Astrocyte of the spinal cord (primary cell): ENCODE data around the gene DUS1L.

Experiments used
- DNase-seq: peaks from one replicate; pipeline ENCODE4 v3.0.0; 2011; ENCODE audit warnings: low read depth, low spot score
- H3K4me3 ChIP-seq: 2 replicates; pipeline ENCODE4 v1.5.1; 2011; ENCODE audit warnings: low read depth, mild to moderate bottlenecking, low read length, moderate library complexity
- CTCF ChIP-seq: IDR thresholded peaks from 2 replicates; pipeline ENCODE4 v1.5.1; 2012; ENCODE audit warnings: low read depth, mild to moderate bottlenecking, low read length, inconsistent platforms
- in situ Hi-C: cut with HindIII; loops from 2 replicates; pipeline ENCODE4 v1.10.0; 2017; ENCODE audit warnings: low sequenced_read_pairs

DUS1L gene

GRCh38 chr17:82063424-82064415 is 1.9 kb downstream of the DUS1L start:
- H3K4me3 ChIP-seq, result no peak overlapping the region
- in situ Hi-C loops, result no loop called here

GRCh38 chr17:82062984-82063368 is 2.6 kb downstream of the DUS1L start:
- in situ Hi-C loops, result no loop called here
- no peak for DNase-seq
- TF ChIP-seq CTCF, result no peak
- no peak overlapping the region for H3K4me3 ChIP-seq

More at GRCh38 chr17:82063424-82064415, 1.9 kb downstream of the DUS1L start:
- TF ChIP-seq CTCF, result no peak
- DNase-seq, result no peak

- in situ Hi-C loops, result no loop called here
- TF ChIP-seq CTCF, result peak; percentile 6
- DNase-seq, result no peak
- H3K4me3 ChIP-seq, result no peak overlapping the region
Measured at GRCh38 chr17:82062076-82062983, 3.3 kb downstream of the DUS1L start.

- H3K4me3 ChIP-seq, result no peak overlapping the region
- no peak for DNase-seq
- no peak for TF ChIP-seq CTCF
- in situ Hi-C loops, result no loop called here
Measured at GRCh38 chr17:82061047-82061925, 4.3 kb downstream of the DUS1L start.

- in situ Hi-C loops, result no loop called here
- no peak for TF ChIP-seq CTCF
Measured at GRCh38 chr17:82060614-82061013, 5.0 kb downstream of the DUS1L start.

GRCh38 chr17:82060001-82060380 is 5.6 kb downstream of the DUS1L start:
- no peak for TF ChIP-seq CTCF
- in situ Hi-C loops, result no loop called here
- no peak overlapping the region for H3K4me3 ChIP-seq
- DNase-seq, result no peak

More at GRCh38 chr17:82060614-82061013, 5.0 kb downstream of the DUS1L start:
- DNase-seq, result no peak
- no peak overlapping the region for H3K4me3 ChIP-seq
